ENCODE measurements around the gene SORCS3.

SORCS3 gene

GRCh38 chr10:104780946-104781595 lies 140.0 kb downstream of the SORCS3 start:
- Histone ChIP-seq H3K9me3 (no peaks in the 10 kb centered on the region), H3K4me1 (no peaks in the 10 kb centered on the region), H3K27me3 (no peaks in the 10 kb centered on the region), H3K9ac (no peak overlapping the region), H3K36me3 (no peaks in the 10 kb centered on the region), H3K27ac (no peak overlapping the region), H4K20me1 (no peaks in the 10 kb centered on the region), H3K4me3 (no peak overlapping the region), H3K4me2 (no peak overlapping the region)
- TF ChIP-seq Cebpa-rat (IDR thresholded peaks at IDR 0.05): no peak

GRCh38 chr10:104784452-104784851 lies 143.4 kb downstream of the SORCS3 start:
- H4K20me1 ChIP-seq: no peaks in the 10 kb centered on the region
- H3K36me3 ChIP-seq: no peaks in the 10 kb centered on the region
- H3K4me3 ChIP-seq: no peak overlapping the region
- H3K27me3 ChIP-seq: no peaks in the 10 kb centered on the region
- no peak overlapping the region for H3K9ac ChIP-seq
- no peak for TF ChIP-seq Cebpa-rat (IDR thresholded peaks at IDR 0.05)
- H3K27ac ChIP-seq: no peak overlapping the region
- H3K9me3 ChIP-seq: no peaks in the 10 kb centered on the region
- no peak overlapping the region for H3K4me2 ChIP-seq
- H3K4me1 ChIP-seq: no peaks in the 10 kb centered on the region

- no peaks in the 10 kb centered on the region for H3K9me3 ChIP-seq
- no peaks in the 10 kb centered on the region for H4K20me1 ChIP-seq
- H3K27ac ChIP-seq: no peak overlapping the region
- H3K27me3 ChIP-seq: no peaks in the 10 kb centered on the region
- H3K9ac ChIP-seq: no peak overlapping the region
- no peak overlapping the region for H3K4me2 ChIP-seq
- no peak for TF ChIP-seq Cebpa-rat (IDR thresholded peaks at IDR 0.05)
- H3K4me1 ChIP-seq: peaks cover 7% of the 10 kb centered on the region; the same call in 1 of the 2 replicates
- no peaks in the 10 kb centered on the region for H3K36me3 ChIP-seq
- H3K4me3 ChIP-seq: no peak overlapping the region
Measured at GRCh38 chr10:104791471-104791870, 150.4 kb downstream of the SORCS3 start.

DNA sequence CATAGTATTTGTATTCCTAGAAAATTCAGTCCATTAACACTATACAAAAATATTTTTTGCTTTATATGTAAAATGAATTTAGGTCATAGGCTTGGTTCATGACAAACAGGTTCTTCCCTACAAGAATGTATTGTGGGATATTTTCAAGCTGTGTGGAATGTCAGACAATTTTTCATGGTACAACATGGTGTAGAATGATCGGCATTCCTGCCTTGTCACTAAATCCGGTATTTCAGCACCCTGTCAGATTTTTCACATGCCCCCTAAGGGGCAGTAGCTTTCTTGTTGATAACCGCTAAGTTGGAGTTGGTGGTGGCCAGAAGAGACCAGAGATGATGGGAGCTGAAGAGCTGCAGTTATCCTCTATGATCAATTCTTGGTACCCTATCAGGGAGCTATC lies 154.3 kb downstream of the SORCS3 start:
- Histone ChIP-seq H3K4me1 (peaks cover under 1% of the 10 kb centered on the region; the same call in 1 of the 2 replicates), H3K36me3 (no peaks in the 10 kb centered on the region), H3K4me2 (no peak overlapping the region), H3K27me3 (no peaks in the 10 kb centered on the region), H3K9me3 (no peaks in the 10 kb centered on the region), H4K20me1 (no peaks in the 10 kb centered on the region), H3K9ac (no peak overlapping the region), H3K27ac (no peak overlapping the region), H3K4me3 (no peak overlapping the region)
- TF ChIP-seq Cebpa-rat (IDR thresholded peaks at IDR 0.05): no peak

- no peaks in the 10 kb centered on the region for H3K9me3 ChIP-seq
- TF ChIP-seq Cebpa-rat (IDR thresholded peaks at IDR 0.05): no peak
- H3K27ac ChIP-seq: no peak overlapping the region
- H3K4me3 ChIP-seq: no peak overlapping the region
- no peaks in the 10 kb centered on the region for H4K20me1 ChIP-seq
- no peaks in the 10 kb centered on the region for H3K27me3 ChIP-seq
- H3K4me2 ChIP-seq: no peak overlapping the region
- no peak overlapping the region for H3K9ac ChIP-seq
- H3K4me1 ChIP-seq: no peaks in the 10 kb centered on the region
- no peaks in the 10 kb centered on the region for H3K36me3 ChIP-seq
Measured at GRCh38 chr10:104796823-104797222, 155.7 kb downstream of the SORCS3 start.

GRCh38 chr10:104802941-104803340 lies 161.9 kb downstream of the SORCS3 start:
- Histone ChIP-seq H3K4me2 (no peak overlapping the region), H3K36me3 (no peaks in the 10 kb centered on the region), H3K9me3 (peaks cover 4% of the 10 kb centered on the region; the same call in 1 of the 2 replicates), H3K4me3 (no peak overlapping the region), H3K4me1 (peaks cover 4% of the 10 kb centered on the region), H3K9ac (no peak overlapping the region), H3K27ac (no peak overlapping the region), H3K27me3 (no peaks in the 10 kb centered on the region), H4K20me1 (no peaks in the 10 kb centered on the region)
- no peak for TF ChIP-seq Cebpa-rat (IDR thresholded peaks at IDR 0.05)

GRCh38 chr10:104804880-104805279 lies 163.8 kb downstream of the SORCS3 start:
- TF ChIP-seq Cebpa-rat (IDR thresholded peaks at IDR 0.05): no peak
- H3K4me1 ChIP-seq: peaks cover 24% of the 10 kb centered on the region
- no peak overlapping the region for H3K27ac ChIP-seq
- H3K9me3 ChIP-seq: peaks cover 4% of the 10 kb centered on the region; the same call in 1 of the 2 replicates
- no peak overlapping the region for H3K9ac ChIP-seq
- H3K36me3 ChIP-seq: no peaks in the 10 kb centered on the region
- no peak overlapping the region for H3K4me3 ChIP-seq
- no peaks in the 10 kb centered on the region for H4K20me1 ChIP-seq
- no peaks in the 10 kb centered on the region for H3K27me3 ChIP-seq
- no peak overlapping the region for H3K4me2 ChIP-seq

GRCh38 chr10:104806801-104807200 lies 165.7 kb downstream of the SORCS3 start:
- peaks cover 43% of the 10 kb centered on the region for H3K4me1 ChIP-seq
- H3K4me3 ChIP-seq: no peak overlapping the region
- H3K9ac ChIP-seq: no peak overlapping the region

GRCh38 chr10:104807581-104808310 lies 166.7 kb downstream of the SORCS3 start:
- H3K36me3 ChIP-seq: no peaks in the 10 kb centered on the region
- peak overlapping the region; percentile 82 for H3K27ac ChIP-seq
- no peak overlapping the region for H3K9ac ChIP-seq
- H3K4me2 ChIP-seq: peak overlapping the region; percentile 79; the same call in 1 of the 2 replicates
- no peak for TF ChIP-seq Cebpa-rat (IDR thresholded peaks at IDR 0.05)
- H3K4me3 ChIP-seq: no peak overlapping the region
- peaks cover 4% of the 10 kb centered on the region; the same call in 1 of the 2 replicates for H3K9me3 ChIP-seq
- peaks cover 46% of the 10 kb centered on the region for H3K4me1 ChIP-seq
- no peaks in the 10 kb centered on the region for H3K27me3 ChIP-seq
- no peaks in the 10 kb centered on the region for H4K20me1 ChIP-seq

More at GRCh38 chr10:104806801-104807200, 165.7 kb downstream of the SORCS3 start:
- Histone ChIP-seq H3K9me3 (peaks cover 4% of the 10 kb centered on the region; the same call in 1 of the 2 replicates), H4K20me1 (no peaks in the 10 kb centered on the region), H3K27ac (no peak overlapping the region), H3K4me2 (no peak overlapping the region), H3K27me3 (no peaks in the 10 kb centered on the region), H3K36me3 (no peaks in the 10 kb centered on the region)
- no peak for TF ChIP-seq Cebpa-rat (IDR thresholded peaks at IDR 0.05)
